HepG2 (cell line): ENCODE results near the gene GALNTL6. TPM values are rescaled to one million over a fixed set of nuclear protein-coding genes. Genes with fewer than 3 reads are reported as not detected.

Source experiments
- ATAC-seq: fragments of 200-7000 bp; cut with Tn5 transposase; 3 replicates; pipeline ENCODE4 v1.9.1; 2020; ENCODE audit warnings: mild to moderate bottlenecking, moderate library complexity
- BruUV-seq: library from RNA; stranded (reverse); fragments of 400-500 nt; replicated peaks from 2 replicates; lab custom pipeline; 2021; lab: Mats Ljungman, UMichigan
- CTCF ChIA-PET: fragments of 300-600 bp; formaldehyde crosslinking; extraction: SDS; loops from one replicate; lab custom pipeline; 2021; ENCODE audit warnings: low total read pairs, inconsistent platforms, low intra/inter-chr PET ratio; lab: Yijun Ruan, JAX
- POLR2A ChIA-PET: fragments of 350-600 bp; sonication (Branson Sonifier 250); formaldehyde crosslinking; loops from one replicate; lab custom pipeline; 2020; ENCODE audit warnings: antibody characterized with exemption, inconsistent platforms; lab: Yijun Ruan, JAX
- DNase-seq: peaks from one replicate; pipeline ENCODE4 v3.0.0-alpha.2; 2015; ENCODE audit warnings: low spot score
- FAIRE-seq: peaks from 3 replicates; lab custom pipeline; 2011; peaks lifted over from hg19 to GRCh38; lab: Jason Lieb, UNC
- H2AFZ ChIP-seq: one replicate; pipeline ENCODE4 v1.6.1; 2011; ENCODE audit warnings: low read length, inconsistent platforms
- H3K27ac ChIP-seq: fragments of 300-600 bp; 3 replicates; pipeline ENCODE4 v1.8.0; 2011; ENCODE audit warnings: mixed run types, mild to moderate bottlenecking, mixed read lengths, low read length, inconsistent platforms; ENCODE audit not compliant: insufficient read depth; ENCODE audit errors: extremely low read length
- H3K27me3 ChIP-seq, 2 experiments: fragments of 200-600 bp in 1 of 2; 2 replicates in 1 of 2; 3 replicates in 1 of 2; pipeline versions ENCODE4 v1.6.0 to v1.8.0; 2011; ENCODE audit warnings: low read length in 2 of 2, mild to moderate bottlenecking in 2 of 2, moderate library complexity in 2 of 2, inconsistent platforms in 1 of 2; ENCODE audit not compliant: insufficient read depth in 2 of 2, control insufficient read depth in 1 of 2
- H3K36me3 ChIP-seq, 2 experiments: fragments of 200-600 bp in 1 of 2; replicated peaks in 1 of 2; 2 replicates in 1 of 2; 3 replicates in 1 of 2; pipeline versions ENCODE4 v1.5.1 to v1.8.0; 2011; ENCODE audit warnings: low read length in 2 of 2, inconsistent platforms in 1 of 2; ENCODE audit not compliant: insufficient read depth in 2 of 2, control insufficient read depth in 1 of 2
- H3K4me1 ChIP-seq: 2 replicates; pipeline ENCODE4 v1.5.1; 2012; ENCODE audit warnings: low read length, inconsistent platforms; ENCODE audit not compliant: insufficient read depth
- H3K4me2 ChIP-seq: 2 replicates; pipeline ENCODE4 v1.6.0; 2011; ENCODE audit warnings: low read depth, low read length, inconsistent platforms
- H3K4me3 ChIP-seq, 3 experiments: fragments of 200-600 bp in 1 of 3; sonication (generic), shearing (Covaris generic) in 1 of 3; replicated peaks in 1 of 3; 2 replicates each; pipeline ENCODE4 v1.5.1; 2011 to 2016; ENCODE audit warnings: low read length in 3 of 3, inconsistent platforms in 2 of 3, low read depth in 2 of 3, mild to moderate bottlenecking in 2 of 3, control low read depth in 1 of 3, mixed read lengths in 1 of 3; ENCODE audit not compliant: insufficient read depth in 1 of 3
- H3K79me2 ChIP-seq: one replicate; pipeline ENCODE4 v1.6.1; 2011; ENCODE audit warnings: low read length, inconsistent platforms; ENCODE audit not compliant: insufficient read depth
- H3K9ac ChIP-seq: 2 replicates; pipeline ENCODE4 v1.6.0; 2011; ENCODE audit warnings: mild to moderate bottlenecking, low read depth, low read length, inconsistent platforms; ENCODE audit not compliant: insufficient read depth
- H3K9me3 ChIP-seq: 2 replicates; pipeline ENCODE4 v1.5.1; 2012; ENCODE audit warnings: mild to moderate bottlenecking, low read length
- H4K20me1 ChIP-seq: 2 replicates; pipeline ENCODE4 v1.6.0; 2011; ENCODE audit warnings: inconsistent platforms, mild to moderate bottlenecking, low read length, moderate library complexity; ENCODE audit not compliant: insufficient read depth
- CEBPG ChIP-seq: IDR thresholded peaks from 2 replicates; pipeline ENCODE4 v1.6.1; 2016
- DMAP1 ChIP-seq: IDR thresholded peaks from 2 replicates; pipeline ENCODE4 v1.6.1; 2016
- HIC2 ChIP-seq: sonication (generic); formaldehyde crosslinking; IDR thresholded peaks from 2 replicates; pipeline ENCODE4 v1.9.0; 2022; ENCODE audit warnings: low read depth, missing genetic modification reagents
- MAZ ChIP-seq, 2 experiments: sonication (generic) in 1 of 2; formaldehyde crosslinking in 1 of 2; IDR thresholded peaks; 2 replicates each; pipeline versions ENCODE4 v1.5.0 to v1.6.1; 2012 to 2020; ENCODE audit warnings: low read depth in 2 of 2, mild to moderate bottlenecking in 2 of 2, borderline replicate concordance in 1 of 2, improper control_type of control experiment in 1 of 2, low read length in 1 of 2, missing genetic modification reagents in 1 of 2, moderate library complexity in 1 of 2
- RBM22 ChIP-seq: fragments of 200-400 bp; formaldehyde crosslinking; optimal IDR thresholded peaks from 2 replicates; pipeline ENCODE3; 2017; ENCODE audit warnings: mild to moderate bottlenecking, low read length, moderate library complexity
- TP53 ChIP-seq: sonication (generic); formaldehyde crosslinking; conservative IDR thresholded peaks from 2 replicates; pipeline ENCODE4 v1.4.0; 2020; ENCODE audit warnings: missing genetic modification reagents
- ZFY ChIP-seq: sonication (generic); formaldehyde crosslinking; IDR thresholded peaks from 2 replicates; pipeline ENCODE4 v1.4.0; 2020; ENCODE audit warnings: missing genetic modification reagents
- ZNF260 ChIP-seq: sonication (generic); formaldehyde crosslinking; IDR thresholded peaks from 2 replicates; pipeline ENCODE4 v1.4.0; 2020; ENCODE audit warnings: missing genetic modification reagents, low read depth, mild to moderate bottlenecking, borderline replicate concordance
- ZNF33B ChIP-seq: sonication (generic); formaldehyde crosslinking; IDR thresholded peaks from 2 replicates; pipeline ENCODE4 v1.5.1; 2020; ENCODE audit warnings: mild to moderate bottlenecking, missing genetic modification reagents
- ZNF75D ChIP-seq: sonication (generic); formaldehyde crosslinking; IDR thresholded peaks from 2 replicates; pipeline ENCODE4 v1.8.1; 2023; ENCODE audit warnings: missing genetic modification reagents, mild to moderate bottlenecking, borderline replicate concordance
- ZNF784 ChIP-seq: sonication (generic); formaldehyde crosslinking; IDR thresholded peaks from 2 replicates; pipeline ENCODE4 v1.5.1; 2020; ENCODE audit warnings: missing genetic modification reagents, mild to moderate bottlenecking, borderline replicate concordance
- WGBS: methylation state at CpG from one replicate; pipeline ENCODE4 v1.1.6; 2017; ENCODE audit warnings: low lambda C conversion rate; 5-methylcytosine and 5-hydroxymethylcytosine counted together
- in situ Hi-C: cut with HindIII; loops from 2 replicates; pipeline ENCODE4 v1.10.0; 2017; ENCODE audit warnings: low pct_unique_long_range_greater_than_20kb; ENCODE audit not compliant: extremely low pct_ligation_motif_present
- intact Hi-C: fragments of 100-400 bp; cut with micrococcal nuclease; formaldehyde crosslinking; loops from one replicate; pipeline ENCODE4 v1.10.0; 2022; ENCODE audit not compliant: unreplicated experiment
- polyA plus RNA-seq, 8 experiments: library from polyadenylated mRNA; depleted of rRNA in 3 of 8; stranded (reverse) in 7 of 8; unstranded in 1 of 8; fragments of >200 nt; fragmentation: Illumina TruSeq in 4 of 8; extraction: Trizol in 4 of 8; gene quantifications; 2 replicates each; pipeline versions ENCODE4 v1.2.1 to v1.2.3, GENCODE V29; 2011 to 2016; ENCODE audit warnings: low read depth in 4 of 8, missing spikeins in 1 of 8, mixed read lengths in 1 of 8; ENCODE audit not compliant: insufficient read depth in 1 of 8
- total RNA-seq, 5 experiments: library from RNA; depleted of rRNA; stranded (reverse); fragments of >200 nt; fragmentation: Illumina TruSeq; extraction: Trizol; gene quantifications; 2 replicates each; pipeline ENCODE4 v1.2.3, GENCODE V29; 2016; ENCODE audit warnings: low read depth in 1 of 5
- TF ChIP-seq, protein P1 (sequence below): sonication (generic); formaldehyde crosslinking; IDR thresholded peaks from 2 replicates; pipeline ENCODE4 v1.8.0; 2022; ENCODE audit warnings: mild to moderate bottlenecking, missing genetic modification reagents; ENCODE audit not compliant: insufficient replicate concordance
- TF ChIP-seq, protein P2 (sequence below): sonication (generic); formaldehyde crosslinking; IDR thresholded peaks from 2 replicates; pipeline ENCODE4 v1.4.0; 2020; ENCODE audit warnings: missing genetic modification reagents

The GALNTL6 gene
- total and polyA plus RNA-seq, 2 of the 13 experiments (the other 11 are each of a cell fraction or from before 2014, with no cell fraction given), result not detected

- no TSS peak for BruUV-seq
- intact Hi-C loops, result no loop called here
- Histone ChIP-seq H4K20me1 (no peaks in the 10 kb centered on the region), H2AFZ (no peak overlapping the region), H3K27ac (no peak overlapping the region), H3K9ac (no peak overlapping the region), H3K4me1 (no peaks in the 10 kb centered on the region), H3K27me3 (no peaks in the 10 kb centered on the region), H3K36me3 (no peaks in the 10 kb centered on the region), H3K4me3 (no peak overlapping the region), H3K9me3 (peaks cover 20% of the 10 kb centered on the region), H3K4me2 (no peak overlapping the region), H3K79me2 (no peaks in the 10 kb centered on the region)
- CTCF ChIA-PET, result no interaction called here
- in situ Hi-C loops, result no loop called here
- DNase-seq (no peak), ATAC-seq (no peak), FAIRE-seq (no peak)
- 3% methylated on average over 4 of the region's 4 CpGs for WGBS
- POLR2A ChIA-PET, result no interaction called here
- TF ChIP-seq DMAP1 (CRISPR knock-in tag) (no peak), ZFY (CRISPR knock-in tag) (no peak), HIC2 (CRISPR knock-in tag) (no peak)
Measured at GRCh38 chr4:172866421-172866820, 1053.2 kb downstream of the GALNTL6 start.

- ChIA-PET POLR2A (no interaction called here), CTCF (no interaction called here)
- WGBS, result 0% methylated on average over 2 of the region's 2 CpGs
- Histone ChIP-seq H3K27ac (no peak overlapping the region), H3K4me2 (no peak overlapping the region), H3K36me3 (no peaks in the 10 kb centered on the region), H4K20me1 (no peaks in the 10 kb centered on the region), H3K79me2 (no peaks in the 10 kb centered on the region), H3K4me3 (no peak overlapping the region), H3K9me3 (peaks cover 16% of the 10 kb centered on the region), H3K9ac (no peak overlapping the region), H3K4me1 (no peaks in the 10 kb centered on the region), H3K27me3 (no peaks in the 10 kb centered on the region), H2AFZ (no peak overlapping the region)
- in situ Hi-C loops (no loop called here), intact Hi-C loops (no loop called here)
- no peak for FAIRE-seq
- no TSS peak for BruUV-seq
- no peak for DNase-seq
- no peak for ATAC-seq
- TF ChIP-seq ZNF75D (no peak), ZNF33B (CRISPR knock-in tag) (no peak), MAZ (IDR thresholded peaks at IDR 0.05; ENCODE audit: borderline replicate concordance, low read depth, low read length) (no peak), MAZ (CRISPR knock-in tag; IDR thresholded peaks at IDR 0.05; ENCODE audit: low read depth) (no peak), RBM22 (no peak), CEBPG (CRISPR knock-in tag) (no peak), TP53 (CRISPR knock-in tag) (no peak), ZNF784 (no peak), ZNF260 (no peak)
- TF ChIP-seq, protein P1, sequence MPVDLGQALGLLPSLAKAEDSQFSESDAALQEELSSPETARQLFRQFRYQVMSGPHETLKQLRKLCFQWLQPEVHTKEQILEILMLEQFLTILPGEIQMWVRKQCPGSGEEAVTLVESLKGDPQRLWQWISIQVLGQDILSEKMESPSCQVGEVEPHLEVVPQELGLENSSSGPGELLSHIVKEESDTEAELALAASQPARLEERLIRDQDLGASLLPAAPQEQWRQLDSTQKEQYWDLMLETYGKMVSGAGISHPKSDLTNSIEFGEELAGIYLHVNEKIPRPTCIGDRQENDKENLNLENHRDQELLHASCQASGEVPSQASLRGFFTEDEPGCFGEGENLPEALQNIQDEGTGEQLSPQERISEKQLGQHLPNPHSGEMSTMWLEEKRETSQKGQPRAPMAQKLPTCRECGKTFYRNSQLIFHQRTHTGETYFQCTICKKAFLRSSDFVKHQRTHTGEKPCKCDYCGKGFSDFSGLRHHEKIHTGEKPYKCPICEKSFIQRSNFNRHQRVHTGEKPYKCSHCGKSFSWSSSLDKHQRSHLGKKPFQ (CRISPR knock-in tag), result no peak
- TF ChIP-seq, protein P2, sequence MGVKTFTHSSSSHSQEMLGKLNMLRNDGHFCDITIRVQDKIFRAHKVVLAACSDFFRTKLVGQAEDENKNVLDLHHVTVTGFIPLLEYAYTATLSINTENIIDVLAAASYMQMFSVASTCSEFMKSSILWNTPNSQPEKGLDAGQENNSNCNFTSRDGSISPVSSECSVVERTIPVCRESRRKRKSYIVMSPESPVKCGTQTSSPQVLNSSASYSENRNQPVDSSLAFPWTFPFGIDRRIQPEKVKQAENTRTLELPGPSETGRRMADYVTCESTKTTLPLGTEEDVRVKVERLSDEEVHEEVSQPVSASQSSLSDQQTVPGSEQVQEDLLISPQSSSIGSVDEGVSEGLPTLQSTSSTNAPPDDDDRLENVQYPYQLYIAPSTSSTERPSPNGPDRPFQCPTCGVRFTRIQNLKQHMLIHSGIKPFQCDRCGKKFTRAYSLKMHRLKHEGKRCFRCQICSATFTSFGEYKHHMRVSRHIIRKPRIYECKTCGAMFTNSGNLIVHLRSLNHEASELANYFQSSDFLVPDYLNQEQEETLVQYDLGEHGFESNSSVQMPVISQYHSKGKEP, result no peak
Measured at GRCh38 chr4:172867835-172868234, 1054.6 kb downstream of the GALNTL6 start.
